NCI-H2081 treated with DMSO at 0.1 percent for 48 hours (cell line): ENCODE measurements around the gene NSMCE3.

Experiments
- DNase-seq: peaks from one replicate; lab custom pipeline; 2025; lab: John Stamatoyannopoulos, UW

Gene NSMCE3

GRCh38 chr15:29220852-29221251 is 48.8 kb downstream of the NSMCE3 start:
- DNase-seq: no peak

GRCh38 chr15:29216955-29217354 is 52.7 kb downstream of the NSMCE3 start:
- no peak for DNase-seq
